NCI-H1694 treated with DMSO at 0.1 percent for 48 hours (cell line): ENCODE results near the gene CR1.
"Not testable (repeated sequence)": the region's sequence is repeated elsewhere in the genome, so short reads cannot be mapped to it uniquely, and the experiment has no call there.

Source experiments
- DNase-seq: peaks from one replicate; lab custom pipeline; 2025; lab: John Stamatoyannopoulos, UW

The CR1 gene

DNA sequence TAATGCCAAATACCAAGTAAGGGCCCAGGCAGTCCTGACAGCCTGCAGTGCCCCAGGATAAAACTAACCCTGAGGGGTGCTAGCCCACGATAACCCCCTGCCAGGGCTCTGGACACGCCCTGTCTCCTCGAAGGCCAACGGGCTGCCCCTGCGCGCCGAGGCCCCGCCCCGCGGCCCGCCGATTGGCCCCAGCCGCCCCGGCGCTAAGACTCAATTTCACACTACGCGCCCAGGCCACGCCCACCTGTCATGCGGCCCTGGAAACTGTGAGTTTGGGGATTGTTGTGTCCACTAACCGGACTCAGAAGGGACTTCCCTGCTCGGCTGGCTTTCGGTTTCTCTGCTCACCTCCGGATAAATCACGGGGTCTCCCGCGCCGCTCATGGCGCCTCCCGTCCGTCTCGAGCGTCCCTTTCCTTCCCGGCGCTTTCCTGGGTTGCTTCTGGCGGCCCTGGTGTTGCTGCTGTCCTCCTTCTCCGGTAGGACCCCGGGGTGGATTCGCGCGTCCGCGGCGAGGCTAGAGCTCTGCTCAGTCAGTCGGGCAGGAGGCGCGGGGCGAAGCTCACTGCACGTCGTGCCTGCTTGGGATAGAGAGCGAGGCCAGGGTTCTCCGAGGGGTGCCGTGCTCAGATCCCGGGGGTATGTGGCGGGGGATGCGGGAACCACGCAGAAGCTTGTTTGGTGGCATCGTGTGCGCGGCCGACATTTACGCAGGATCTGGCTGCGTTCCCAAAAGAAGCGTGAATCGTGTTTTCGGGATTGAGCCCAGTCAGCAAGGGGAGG is 149.1 kb downstream of the CR1 start, which contains the start of gene CR1L:
Gene CR1L (plus strand): TSS at position 282 of the 783 bp plus-strand sequence. CDS start 101 bp downstream, at position 383.
- no peak for DNase-seq

DNA sequence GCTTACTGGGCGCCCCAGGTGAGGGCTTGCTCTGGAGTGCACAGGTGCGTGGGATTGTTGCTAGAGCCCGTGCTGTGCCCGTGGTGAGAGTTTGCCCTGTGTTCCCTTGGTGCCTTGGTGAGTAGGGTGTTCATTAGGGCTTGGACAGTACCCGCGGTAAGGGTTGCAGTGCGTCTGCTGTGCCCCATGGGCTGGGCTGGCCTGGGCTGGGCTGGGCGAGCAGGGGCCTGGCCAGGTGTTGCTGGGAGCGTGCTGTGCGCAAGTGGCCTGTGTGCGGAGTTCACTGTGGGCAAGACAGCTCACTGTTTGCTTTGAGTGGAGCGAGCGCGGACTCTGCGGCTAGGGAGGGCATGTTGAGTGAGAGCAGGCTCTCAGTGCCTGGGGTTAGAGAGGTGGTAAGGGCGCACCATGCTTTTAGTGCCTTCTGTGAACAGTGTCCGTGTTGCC is 149.7 kb downstream of the CR1 start:
- DNase-seq: no peak

GRCh38 chr1:207646171-207646570 is 150.2 kb downstream of the CR1 start:
- no peak for DNase-seq

DNA sequence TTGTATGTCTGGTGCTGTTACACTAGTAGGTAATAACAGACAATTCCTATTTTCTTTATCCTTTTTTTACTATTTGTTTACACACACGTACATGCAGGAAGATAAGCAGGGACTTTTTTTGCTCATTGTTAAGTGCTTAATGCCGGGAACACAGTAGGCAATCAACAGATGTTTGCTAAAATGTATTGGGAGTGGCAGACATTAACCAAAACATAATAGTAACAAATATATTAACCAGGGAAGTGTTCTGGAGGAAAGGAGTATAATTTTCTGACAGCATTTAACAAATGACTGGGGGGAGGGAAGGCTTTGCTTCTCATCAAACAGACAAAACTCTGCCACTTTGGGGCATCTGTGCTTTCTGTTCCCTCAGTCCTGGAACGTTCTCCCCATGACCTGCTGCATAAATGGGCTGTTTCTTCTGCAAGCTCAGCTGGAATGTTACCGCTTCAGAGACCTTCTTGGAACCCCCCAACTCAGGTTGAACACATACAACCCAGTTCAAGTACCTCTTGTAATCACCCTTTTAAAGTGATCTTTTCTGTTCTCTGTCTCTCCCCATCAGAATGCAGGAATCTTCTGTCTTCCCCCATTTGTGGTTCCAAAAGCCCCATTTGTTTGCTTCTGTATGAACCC is 151.1 kb downstream of the CR1 start:
- no peak for DNase-seq

DNA sequence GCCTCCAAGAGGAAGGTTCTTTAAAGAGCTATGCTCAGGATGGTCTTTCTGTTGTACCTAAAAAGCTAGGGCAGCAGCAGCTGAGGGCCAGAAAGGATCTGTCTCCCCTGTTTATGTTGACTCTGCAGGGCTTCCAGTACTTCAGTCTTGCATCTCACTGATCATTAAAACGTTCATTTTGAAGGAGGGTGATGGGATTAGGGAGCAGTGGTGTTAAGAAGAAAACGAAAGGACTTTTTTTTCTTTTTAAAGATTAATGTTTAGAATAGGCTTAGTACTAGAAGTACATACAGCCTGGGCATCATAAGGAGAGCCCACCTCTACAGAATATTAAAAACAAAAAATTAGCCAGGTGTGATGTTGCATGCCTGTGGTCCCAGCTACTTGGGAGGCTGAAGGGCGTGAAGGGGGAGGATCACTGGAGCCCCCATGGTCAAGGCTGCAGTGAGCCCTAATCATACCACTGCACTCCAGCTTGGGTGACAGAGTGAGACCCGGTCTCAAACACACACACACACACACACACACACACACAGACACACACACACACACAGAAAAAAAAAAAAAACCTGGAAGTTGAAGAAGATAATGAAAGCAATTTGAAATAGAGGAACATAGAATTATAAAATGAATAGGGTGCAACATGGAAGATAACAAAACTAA is 151.8 kb downstream of the CR1 start:
- DNase-seq: no peak

DNA sequence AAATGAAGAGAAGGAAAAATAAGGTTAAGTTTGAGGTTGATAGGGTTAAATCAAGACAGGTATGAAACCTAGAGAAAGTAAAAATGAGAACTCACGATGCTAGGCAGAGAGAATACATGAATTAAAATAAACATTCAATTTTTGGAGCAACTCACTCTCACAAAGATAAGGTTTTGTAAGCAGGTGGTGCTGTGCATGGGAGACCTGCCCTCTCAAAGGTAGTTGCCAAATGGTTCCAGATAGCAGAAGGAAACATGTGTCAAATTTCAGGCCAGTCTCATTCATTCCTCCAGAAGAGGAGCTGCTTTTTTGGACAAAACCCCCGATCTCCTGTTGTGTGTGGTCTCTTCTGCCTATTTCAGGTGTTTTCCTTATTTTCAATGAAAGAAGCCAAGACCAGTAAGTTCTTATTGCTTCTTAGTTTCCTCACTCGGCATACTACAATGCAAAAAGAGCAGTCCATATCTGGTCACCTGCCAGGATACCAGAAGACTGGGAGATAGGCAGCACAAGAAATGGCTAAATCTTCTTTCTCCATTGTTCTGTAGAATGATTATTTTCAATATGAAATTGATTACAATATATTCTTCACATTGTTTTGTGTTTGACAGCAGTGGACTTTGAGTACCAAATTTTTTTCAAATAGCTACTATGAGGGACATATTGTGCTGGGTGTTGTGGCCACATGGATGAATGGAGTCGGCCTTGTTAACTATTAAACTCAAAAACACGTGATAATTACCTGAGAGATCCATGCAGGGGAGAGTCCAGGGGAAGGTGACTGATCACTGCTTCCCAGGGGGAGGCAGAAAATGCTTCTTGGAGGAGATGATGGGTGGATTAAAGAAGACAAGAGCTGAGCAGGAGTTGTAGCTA is 152.6 kb downstream of the CR1 start:
- no peak for DNase-seq

- DNase-seq: no peak
Measured at GRCh38 chr1:207649210-207649753, 153.3 kb downstream of the CR1 start.

DNA sequence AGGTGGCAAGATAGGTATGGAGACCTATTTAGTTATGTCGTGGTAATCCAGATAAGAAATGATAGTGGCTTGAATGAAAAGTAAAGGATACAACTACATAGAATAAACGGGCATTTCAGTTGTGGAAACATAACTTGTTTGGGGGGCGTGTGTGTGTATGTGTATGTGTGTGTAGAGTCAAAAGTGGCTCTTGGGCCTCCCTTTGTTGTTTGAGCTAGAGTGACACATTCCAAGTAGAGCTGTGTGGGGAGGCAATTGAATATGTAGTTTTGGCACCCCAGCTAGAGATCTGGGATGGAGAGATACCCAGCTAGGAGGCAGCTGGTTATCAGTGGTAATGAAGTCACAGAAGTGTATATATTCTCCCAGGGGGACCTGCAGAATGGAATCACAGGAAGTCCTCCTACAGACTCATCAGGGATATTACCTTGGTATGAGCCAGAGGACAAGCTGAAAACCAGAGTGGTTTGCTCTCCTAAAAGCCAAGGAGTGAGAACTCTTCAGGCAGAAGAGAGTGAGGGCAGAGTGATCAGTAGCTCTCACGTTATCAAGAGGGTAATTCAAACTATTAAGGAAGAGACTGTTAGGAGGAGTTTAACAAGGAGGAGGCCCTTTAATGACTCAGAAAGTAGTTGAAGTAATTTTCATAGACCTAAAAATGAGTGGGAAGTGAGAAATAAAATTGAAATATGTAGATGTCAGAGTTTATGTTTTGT is 154.1 kb downstream of the CR1 start:
- DNase-seq: no peak

DNA sequence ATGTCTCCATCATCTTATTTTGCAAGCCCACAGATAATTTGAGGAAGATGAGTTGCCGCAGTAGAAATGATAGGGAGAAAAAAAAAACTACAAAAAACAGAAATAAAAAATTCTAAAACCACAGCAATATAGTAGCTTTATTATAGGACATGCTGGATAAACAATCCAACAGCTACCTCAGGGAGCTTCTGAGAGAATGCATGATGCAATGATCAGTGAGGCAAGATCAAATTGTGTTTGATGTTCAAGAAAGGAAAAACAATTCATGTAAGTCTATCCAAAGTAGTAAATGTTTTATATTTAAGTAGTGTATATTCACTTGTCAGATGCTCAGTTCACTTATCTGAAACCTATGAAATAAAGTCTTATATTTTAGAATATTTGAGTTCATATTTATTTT is 155.6 kb downstream of the CR1 start:
- no peak for DNase-seq

DNA sequence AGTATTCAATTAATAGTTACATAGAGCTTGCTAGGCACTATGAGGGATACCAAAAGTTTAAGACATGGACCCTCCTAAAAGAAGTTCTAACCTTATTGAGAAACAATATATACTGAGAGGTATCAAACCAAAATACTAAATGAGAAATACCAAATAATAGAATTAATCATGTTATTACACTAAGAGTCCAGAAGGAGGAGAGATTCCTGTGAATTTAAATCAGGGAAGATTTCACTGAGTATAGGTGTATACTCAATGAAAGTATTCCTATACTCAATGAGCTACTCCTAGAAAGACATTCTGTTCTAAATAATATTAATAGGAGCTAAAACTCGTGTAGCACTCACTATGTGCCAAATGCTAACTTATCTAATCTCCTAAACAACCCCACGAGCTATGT is 158.4 kb downstream of the CR1 start:
- peak; percentile 3 for DNase-seq

- DNase-seq: no peak
Measured at GRCh38 chr1:207658408-207658807, 162.5 kb downstream of the CR1 start.

- DNase-seq: no peak
Measured at GRCh38 chr1:207658904-207659485, 163.0 kb downstream of the CR1 start.

- no peak for DNase-seq
Measured at GRCh38 chr1:207659545-207660153, 163.7 kb downstream of the CR1 start.

- DNase-seq: not testable (repeated sequence)
Measured at GRCh38 chr1:207661420-207661819, 165.5 kb downstream of the CR1 start.

- no peak for DNase-seq
Measured at GRCh38 chr1:207666342-207666741, 170.4 kb downstream of the CR1 start.

- DNase-seq: no peak
Measured at GRCh38 chr1:207669528-207670009, 173.6 kb downstream of the CR1 start.

- DNase-seq: no peak
Measured at GRCh38 chr1:207670192-207670591, 174.2 kb downstream of the CR1 start.

- no peak for DNase-seq
Measured at GRCh38 chr1:207670997-207671396, 175.0 kb downstream of the CR1 start.

DNA sequence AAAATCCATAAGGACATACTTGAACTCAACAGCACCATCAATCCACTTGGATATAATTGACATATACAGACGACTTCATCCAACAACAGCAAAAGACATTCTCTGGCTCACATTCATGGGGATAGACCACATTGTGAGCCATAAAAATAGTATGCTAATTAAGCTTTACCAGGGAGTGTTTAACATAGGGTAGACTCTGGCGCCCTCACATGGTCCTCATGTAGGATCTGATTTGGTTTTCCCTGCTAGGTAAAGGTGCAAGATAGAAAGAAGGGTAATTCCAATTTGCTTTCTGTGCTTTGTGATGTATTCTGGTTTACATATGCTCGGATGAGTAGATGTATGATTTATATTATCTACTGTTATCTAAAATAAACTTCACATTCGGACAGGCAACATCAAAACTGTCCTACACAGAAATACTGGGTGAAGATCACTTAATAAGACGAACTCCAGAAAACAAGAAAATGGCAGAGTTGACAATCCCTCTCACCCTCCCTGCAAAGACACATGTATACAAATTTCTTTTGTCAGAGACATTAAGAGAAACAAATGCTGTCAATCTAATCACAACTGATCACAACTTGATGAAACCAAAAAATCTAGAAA is 176.7 kb downstream of the CR1 start:
- DNase-seq: peak; percentile 63

DNA sequence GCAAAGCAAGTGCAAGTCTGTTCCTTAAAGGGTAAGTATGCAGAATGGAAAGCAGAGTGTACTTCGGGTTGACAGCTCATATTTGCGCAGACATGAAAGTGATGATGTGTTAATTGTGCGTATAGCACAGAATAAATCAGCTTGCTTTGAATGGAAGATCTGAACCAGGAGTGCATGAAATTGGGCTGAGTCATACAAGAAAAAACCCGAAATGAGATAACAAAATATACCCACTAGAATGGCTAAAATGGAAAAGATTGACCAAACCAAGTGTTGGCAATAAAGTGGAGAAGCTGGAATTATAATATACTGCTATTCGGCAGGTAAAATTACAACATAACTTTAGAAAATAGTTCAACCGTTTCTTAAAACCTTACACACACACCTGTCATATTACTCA is 177.4 kb downstream of the CR1 start:
- DNase-seq: no peak
